Liver (tissue), 9 donors: ENCODE results near the gene THAP2. TPM values are rescaled to one million over a fixed set of nuclear protein-coding genes. Genes with fewer than 3 reads are reported as not detected.
"Not testable (repeated sequence)": the region's sequence is repeated elsewhere in the genome, so short reads cannot be mapped to it uniquely, and the experiment has no call there.

Experiments used
- DNase-seq: peaks from one replicate; pipeline ENCODE4 v3.0.0-alpha.2; 2017; ENCODE audit warnings: low spot score
- H3K27ac ChIP-seq, 2 donors: one replicate each; pipeline ENCODE4 v1.7.0; 2013; ENCODE audit warnings: inconsistent platforms in 2 of 2, low read length in 2 of 2, control low read depth in 1 of 2, low read depth in 1 of 2, mild to moderate bottlenecking in 1 of 2
- H3K27me3 ChIP-seq, 4 donors: one replicate each; pipeline versions ENCODE4 v1.6.1 to v1.7.0; 2013; ENCODE audit warnings: low read length in 3 of 4, inconsistent platforms in 1 of 4, mild to moderate bottlenecking in 1 of 4, moderate library complexity in 1 of 4; ENCODE audit not compliant: control insufficient read depth in 4 of 4, insufficient read depth in 4 of 4
- H3K36me3 ChIP-seq, 4 donors: one replicate each; pipeline versions ENCODE4 v1.6.1 to v1.7.0; 2013; ENCODE audit warnings: low read length in 3 of 4, mild to moderate bottlenecking in 3 of 4, low read depth in 1 of 4, moderate library complexity in 1 of 4; ENCODE audit not compliant: control insufficient read depth in 4 of 4, insufficient read depth in 3 of 4
- H3K4me1 ChIP-seq, 4 donors: one replicate each; pipeline versions ENCODE4 v1.6.1 to v1.7.0; 2013; ENCODE audit warnings: low read length in 3 of 4, mild to moderate bottlenecking in 3 of 4, moderate library complexity in 1 of 4; ENCODE audit not compliant: control insufficient read depth in 4 of 4, insufficient read depth in 4 of 4
- H3K4me3 ChIP-seq, 3 donors: one replicate each; pipeline versions ENCODE4 v1.6.1 to v1.7.0; 2013; ENCODE audit warnings: low read length in 3 of 3, control low read depth in 1 of 3, low read depth in 1 of 3, mild to moderate bottlenecking in 1 of 3
- H3K9ac ChIP-seq, 2 donors: one replicate each; pipeline ENCODE4 v1.7.0; 2013; ENCODE audit warnings: low read length in 2 of 2, mild to moderate bottlenecking in 2 of 2, moderate library complexity in 2 of 2, control low read depth in 1 of 2, low read depth in 1 of 2
- H3K9me3 ChIP-seq, 4 donors: one replicate each; pipeline versions ENCODE4 v1.6.1 to v1.7.0; 2013; ENCODE audit warnings: low read length in 3 of 4; ENCODE audit not compliant: control insufficient read depth in 4 of 4
- ATF3 ChIP-seq: IDR thresholded peaks from 2 replicates; pipeline ENCODE4 v1.6.1; 2016; ENCODE audit warnings: antibody characterized with exemption
- EGR1 ChIP-seq, 2 donors: IDR thresholded peaks; 2 replicates each; pipeline ENCODE4 v1.6.1; 2016 to 2018; ENCODE audit warnings: antibody characterized with exemption in 2 of 2, low read depth in 2 of 2
- FOXA1 ChIP-seq: IDR thresholded peaks from 2 replicates; pipeline ENCODE4 v1.6.1; 2016; ENCODE audit warnings: antibody characterized with exemption
- GABPA ChIP-seq, 2 donors: IDR thresholded peaks in 1 of 2; conservative IDR thresholded peaks in 1 of 2; 2 replicates each; pipeline ENCODE4 v1.6.1; 2016; ENCODE audit warnings: antibody characterized with exemption in 2 of 2, mild to moderate bottlenecking in 1 of 2, moderate library complexity in 1 of 2
- HNF4A ChIP-seq, 2 donors: conservative IDR thresholded peaks; 2 replicates each; pipeline ENCODE4 v1.6.1; 2016; ENCODE audit warnings: antibody characterized with exemption in 2 of 2, mild to moderate bottlenecking in 2 of 2
- JUND ChIP-seq, 2 donors: IDR thresholded peaks; 2 replicates each; pipeline ENCODE4 v1.6.1; 2016; ENCODE audit warnings: antibody characterized with exemption in 2 of 2
- NR2F2 ChIP-seq: IDR thresholded peaks from 2 replicates; pipeline ENCODE4 v1.6.1; 2016; ENCODE audit warnings: antibody characterized with exemption
- RAD21 ChIP-seq, 2 donors: IDR thresholded peaks; 2 replicates each; pipeline ENCODE4 v1.6.1; 2016; ENCODE audit warnings: antibody characterized with exemption in 2 of 2, mild to moderate bottlenecking in 2 of 2
- REST ChIP-seq: IDR thresholded peaks from 2 replicates; pipeline ENCODE4 v1.6.1; 2016; ENCODE audit warnings: antibody characterized with exemption, mild to moderate bottlenecking
- RXRA ChIP-seq, 2 donors: IDR thresholded peaks; 2 replicates each; pipeline ENCODE4 v1.6.1; 2017 to 2018; ENCODE audit warnings: antibody characterized with exemption in 2 of 2, mild to moderate bottlenecking in 1 of 2
- TAF1 ChIP-seq: conservative IDR thresholded peaks from 2 replicates; pipeline ENCODE4 v1.6.1; 2016; ENCODE audit warnings: antibody characterized with exemption, mild to moderate bottlenecking
- YY1 ChIP-seq: IDR thresholded peaks from 2 replicates; pipeline ENCODE4 v1.6.1; 2016; ENCODE audit warnings: antibody characterized with exemption, mild to moderate bottlenecking
- ZBTB33 ChIP-seq: IDR thresholded peaks from 2 replicates; pipeline ENCODE4 v1.6.1; 2016; ENCODE audit warnings: antibody characterized with exemption
- WGBS: extraction: QIAGEN DNeasy Blood & Tissue Kit; methylation state at CpG from one replicate; pipeline ENCODE4 v1.1.7; 2013; 5-methylcytosine and 5-hydroxymethylcytosine counted together
- polyA plus RNA-seq, 2 donors: library from polyadenylated mRNA; stranded (reverse) in 1 of 2; unstranded in 1 of 2; fragments of 200-250 nt in 1 of 2; fragments of >200 nt in 1 of 2; fragmentation: Nextera tagmentation in 1 of 2; extraction: Ambion mirVana in 1 of 2; gene quantifications; one replicate each; pipeline versions ENCODE4 v1.2.1 to v1.2.3, GENCODE V29; 2013 to 2015
- total RNA-seq, 2 donors: library from RNA; depleted of rRNA; stranded (reverse); fragments of >200 nt; gene quantifications; one replicate each; pipeline ENCODE4 v1.2.3, GENCODE V29; 2014
- TF ChIP-seq, protein P1 (sequence below): fragments of 150-350 bp; IDR thresholded peaks from 2 replicates; pipeline ENCODE4 v1.5.1; 2017; ENCODE audit warnings: improper control_type of control experiment, low read depth, low read length; ENCODE audit not compliant: missing input control
- TF ChIP-seq, protein P2 (sequence below): IDR thresholded peaks from 2 replicates; pipeline ENCODE4 v1.6.1; 2016; ENCODE audit warnings: antibody characterized with exemption
- donor health status: healthy.
- donor health status: healthy.
- donor health status: healthy.
- donor health status: healthy.
- donor health status: healthy.

THAP2 gene
- total and polyA plus RNA-seq, 4 donors: 0.82 to 2.5 (median 1.5) TPM

DNA sequence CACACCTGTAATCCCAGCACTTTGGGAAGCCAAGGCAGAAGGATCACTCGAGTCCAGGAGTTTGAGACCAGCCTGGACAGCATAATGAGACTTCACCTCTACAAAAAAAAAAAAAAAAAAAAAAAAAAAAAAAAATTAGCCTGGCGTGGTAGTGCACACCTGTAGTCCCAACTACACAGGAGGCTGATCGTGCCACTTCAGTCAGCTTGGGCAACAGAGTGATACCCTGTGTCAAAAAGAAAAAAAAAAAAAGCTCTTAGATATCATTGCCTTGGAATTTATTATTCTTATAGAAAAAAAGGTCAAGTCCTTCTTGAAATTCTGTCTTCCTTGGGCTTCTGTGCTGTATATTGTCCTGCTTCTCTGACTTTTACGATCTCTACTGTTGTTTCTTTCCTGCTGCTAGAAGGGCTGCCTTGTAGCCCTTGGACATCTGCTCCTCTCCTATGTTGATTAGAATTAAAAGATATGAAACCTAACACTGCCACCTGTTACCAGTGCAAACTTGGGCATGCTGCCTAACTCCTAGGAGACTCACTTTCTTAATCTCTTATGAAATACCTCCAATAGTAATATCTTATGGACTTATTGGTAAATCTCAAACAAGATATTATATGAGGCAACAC is 27.5 kb downstream of the THAP2 start:
- 89% methylated on average over 4 of the region's 4 CpGs for WGBS
- Histone ChIP-seq H3K9me3 (no peaks in the 10 kb centered on the region), H3K9ac (no peak overlapping the region), H3K27me3 (no peaks in the 10 kb centered on the region), H3K36me3 (no peaks in the 10 kb centered on the region), H3K27ac (no peak overlapping the region), H3K4me3 (no peak overlapping the region), H3K4me1 (peaks cover 12 to 31% (median 22%) of the 10 kb centered on the region in 4 donors)
- TF ChIP-seq JUND (IDR thresholded peaks at IDR 0.05): no peak
- no peak for TF ChIP-seq ATF3
- no peak for TF ChIP-seq YY1
- no peak for TF ChIP-seq EGR1 (IDR thresholded peaks at IDR 0.05; ENCODE audit: low read depth in 2 of 2)
- no peak for TF ChIP-seq TAF1
- TF ChIP-seq HNF4A (conservative IDR thresholded peaks at IDR 0.05): no peak
- no peak for TF ChIP-seq ZBTB33
- no peak for TF ChIP-seq FOXA1
- no peak for TF ChIP-seq RAD21 (IDR thresholded peaks at IDR 0.05)
- no peak for DNase-seq

- Histone ChIP-seq H3K27me3 (no peaks in the 10 kb centered on the region), H3K27ac (no peak overlapping the region), H3K36me3 (peaks cover 0 to 7% (median 3%) of the 10 kb centered on the region in 4 donors), H3K4me3 (no peak overlapping the region), H3K4me1 (peaks cover 4 to 20% (median 11%) of the 10 kb centered on the region in 4 donors), H3K9me3 (no peaks in the 10 kb centered on the region), H3K9ac (no peak overlapping the region)
- TF ChIP-seq, protein P1, sequence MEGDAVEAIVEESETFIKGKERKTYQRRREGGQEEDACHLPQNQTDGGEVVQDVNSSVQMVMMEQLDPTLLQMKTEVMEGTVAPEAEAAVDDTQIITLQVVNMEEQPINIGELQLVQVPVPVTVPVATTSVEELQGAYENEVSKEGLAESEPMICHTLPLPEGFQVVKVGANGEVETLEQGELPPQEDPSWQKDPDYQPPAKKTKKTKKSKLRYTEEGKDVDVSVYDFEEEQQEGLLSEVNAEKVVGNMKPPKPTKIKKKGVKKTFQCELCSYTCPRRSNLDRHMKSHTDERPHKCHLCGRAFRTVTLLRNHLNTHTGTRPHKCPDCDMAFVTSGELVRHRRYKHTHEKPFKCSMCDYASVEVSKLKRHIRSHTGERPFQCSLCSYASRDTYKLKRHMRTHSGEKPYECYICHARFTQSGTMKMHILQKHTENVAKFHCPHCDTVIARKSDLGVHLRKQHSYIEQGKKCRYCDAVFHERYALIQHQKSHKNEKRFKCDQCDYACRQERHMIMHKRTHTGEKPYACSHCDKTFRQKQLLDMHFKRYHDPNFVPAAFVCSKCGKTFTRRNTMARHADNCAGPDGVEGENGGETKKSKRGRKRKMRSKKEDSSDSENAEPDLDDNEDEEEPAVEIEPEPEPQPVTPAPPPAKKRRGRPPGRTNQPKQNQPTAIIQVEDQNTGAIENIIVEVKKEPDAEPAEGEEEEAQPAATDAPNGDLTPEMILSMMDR: no peak
- TF ChIP-seq, protein P2, sequence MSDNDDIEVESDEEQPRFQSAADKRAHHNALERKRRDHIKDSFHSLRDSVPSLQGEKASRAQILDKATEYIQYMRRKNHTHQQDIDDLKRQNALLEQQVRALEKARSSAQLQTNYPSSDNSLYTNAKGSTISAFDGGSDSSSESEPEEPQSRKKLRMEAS: no peak
- TF ChIP-seq RXRA (IDR thresholded peaks at IDR 0.05) (no peak), NR2F2 (no peak), YY1 (no peak), GABPA (IDR thresholded peaks at IDR 0.05 in 1 of 2, conservative IDR thresholded peaks at IDR 0.05 in 1 of 2) (no peak), REST (no peak)
- no peak for DNase-seq
- WGBS: 91% methylated on average over 7 of the region's 7 CpGs
Observed at GRCh38 chr12:71693126-71693525, 29.0 kb downstream of the THAP2 start.

- not testable (repeated sequence) for H3K9me3 ChIP-seq, H3K9ac ChIP-seq, H3K27ac ChIP-seq, H3K4me3 ChIP-seq, H3K36me3 ChIP-seq, H3K27me3 ChIP-seq, DNase-seq
- 95% methylated on average over 5 of the region's 5 CpGs for WGBS
- peaks cover 2 to 20% (median 11%) of the 10 kb centered on the region in 4 donors for H3K4me1 ChIP-seq
Observed at GRCh38 chr12:71693651-71694050, 29.6 kb downstream of the THAP2 start.
